Hepatocyte (in vitro differentiated cells): Measurements from ENCODE around the gene SHISAL1. TPM values are rescaled to one million over a fixed set of nuclear protein-coding genes. Genes with fewer than 3 reads are reported as not detected.

ENCODE experiments used
- DNase-seq: peaks from one replicate; pipeline ENCODE4 v3.0.0-alpha.2; 2016; ENCODE audit warnings: low spot score
- H2AFZ ChIP-seq: fragments of 200-600 bp; sonication (generic); 2 replicates; pipeline ENCODE4 v1.6.0; 2016; ENCODE audit warnings: antibody characterized with exemption, mild to moderate bottlenecking
- H3K27ac ChIP-seq: fragments of 200-600 bp; sonication (generic); 2 replicates; pipeline ENCODE4 v1.5.1; 2016; ENCODE audit warnings: mild to moderate bottlenecking
- H3K27me3 ChIP-seq: fragments of 200-600 bp; sonication (generic); 2 replicates; pipeline ENCODE4 v1.6.1; 2016
- H3K36me3 ChIP-seq: fragments of 200-600 bp; sonication (generic); replicated peaks from 2 replicates; pipeline ENCODE4 v1.5.1; 2016; ENCODE audit warnings: low read depth; ENCODE audit not compliant: insufficient read depth
- H3K4me1 ChIP-seq: fragments of 200-600 bp; sonication (generic); 2 replicates; pipeline ENCODE4 v1.5.1; 2016; ENCODE audit warnings: mild to moderate bottlenecking, moderate library complexity; ENCODE audit not compliant: insufficient read depth
- H3K4me2 ChIP-seq: fragments of 200-600 bp; sonication (generic); 2 replicates; pipeline ENCODE4 v1.6.0; 2016
- H3K4me3 ChIP-seq: fragments of 200-600 bp; sonication (generic); 2 replicates; pipeline ENCODE4 v1.5.1; 2016; ENCODE audit warnings: mild to moderate bottlenecking
- H3K79me2 ChIP-seq: fragments of 200-600 bp; sonication (generic); 2 replicates; pipeline ENCODE4 v1.6.0; 2017; ENCODE audit warnings: mild to moderate bottlenecking
- H3K9me2 ChIP-seq: fragments of 200-600 bp; sonication (generic); replicated peaks from 2 replicates; pipeline ENCODE4 v1.6.0; 2017; ENCODE audit warnings: mild to moderate bottlenecking; ENCODE audit not compliant: insufficient read depth
- H3K9me3 ChIP-seq: fragments of 200-600 bp; sonication (generic); 2 replicates; pipeline ENCODE4 v1.5.1; 2016; ENCODE audit warnings: low read depth, mild to moderate bottlenecking
- H4K20me1 ChIP-seq: fragments of 200-600 bp; sonication (generic); 2 replicates; pipeline ENCODE4 v1.6.0; 2016; ENCODE audit warnings: mild to moderate bottlenecking; ENCODE audit not compliant: insufficient read depth, poor library complexity, severe bottlenecking
- EZH2 ChIP-seq: fragments of 200-600 bp; sonication (generic); IDR thresholded peaks from 2 replicates; pipeline ENCODE4 v1.6.1; 2016; ENCODE audit warnings: antibody characterized with exemption, mild to moderate bottlenecking, borderline replicate concordance
- EZH2phosphoT487 ChIP-seq: fragments of 200-600 bp; sonication (generic); IDR thresholded peaks from one replicate; pipeline ENCODE4 v1.6.1; 2018; ENCODE audit warnings: antibody characterized with exemption, mild to moderate bottlenecking, low read depth, moderate library complexity; ENCODE audit not compliant: unreplicated experiment, severe bottlenecking
- WGBS: methylation state at CpG from one replicate; pipeline ENCODE4 v1.1.6; 2016; ENCODE audit warnings: low lambda C conversion rate; ENCODE audit errors: missing lambda C conversion rate; 5-methylcytosine and 5-hydroxymethylcytosine counted together
- polyA plus RNA-seq: library from polyadenylated mRNA; unstranded; fragments of >200 nt; fragmentation: Nextera tagmentation; extraction: Ambion mirVana; gene quantifications from 2 replicates; pipeline ENCODE4 v1.2.1, GENCODE V29; 2016
- total RNA-seq: library from RNA; depleted of rRNA; stranded (reverse); fragments of >200 nt; gene quantifications from 2 replicates; pipeline ENCODE4 v1.2.3, GENCODE V29; 2014
- TF ChIP-seq, protein P1 (sequence below): fragments of 200-600 bp; sonication (generic); IDR thresholded peaks from 2 replicates; pipeline ENCODE4 v1.5.1; 2016; ENCODE audit warnings: antibody characterized with exemption, mild to moderate bottlenecking; ENCODE audit not compliant: poor library complexity

The SHISAL1 gene
- total and polyA plus RNA-seq, 2 experiments from 2014 or later, result 0.66 to 2.4 TPM

- Histone ChIP-seq H3K9me3 (no peaks in the 10 kb centered on the region), H3K36me3 (no peaks in the 10 kb centered on the region), H3K79me2 (no peaks in the 10 kb centered on the region), H3K4me2 (no peak overlapping the region), H4K20me1 (no peaks in the 10 kb centered on the region), H3K9me2 (no peaks in the 10 kb centered on the region), H2AFZ (no peak overlapping the region), H3K4me1 (no peaks in the 10 kb centered on the region), H3K27me3 (peaks cover 42% of the 10 kb centered on the region), H3K4me3 (no peak overlapping the region), H3K27ac (no peak overlapping the region)
- WGBS, result 90% methylated on average over 13 of the region's 13 CpGs
- no peak for TF ChIP-seq EZH2
- TF ChIP-seq, protein P1, sequence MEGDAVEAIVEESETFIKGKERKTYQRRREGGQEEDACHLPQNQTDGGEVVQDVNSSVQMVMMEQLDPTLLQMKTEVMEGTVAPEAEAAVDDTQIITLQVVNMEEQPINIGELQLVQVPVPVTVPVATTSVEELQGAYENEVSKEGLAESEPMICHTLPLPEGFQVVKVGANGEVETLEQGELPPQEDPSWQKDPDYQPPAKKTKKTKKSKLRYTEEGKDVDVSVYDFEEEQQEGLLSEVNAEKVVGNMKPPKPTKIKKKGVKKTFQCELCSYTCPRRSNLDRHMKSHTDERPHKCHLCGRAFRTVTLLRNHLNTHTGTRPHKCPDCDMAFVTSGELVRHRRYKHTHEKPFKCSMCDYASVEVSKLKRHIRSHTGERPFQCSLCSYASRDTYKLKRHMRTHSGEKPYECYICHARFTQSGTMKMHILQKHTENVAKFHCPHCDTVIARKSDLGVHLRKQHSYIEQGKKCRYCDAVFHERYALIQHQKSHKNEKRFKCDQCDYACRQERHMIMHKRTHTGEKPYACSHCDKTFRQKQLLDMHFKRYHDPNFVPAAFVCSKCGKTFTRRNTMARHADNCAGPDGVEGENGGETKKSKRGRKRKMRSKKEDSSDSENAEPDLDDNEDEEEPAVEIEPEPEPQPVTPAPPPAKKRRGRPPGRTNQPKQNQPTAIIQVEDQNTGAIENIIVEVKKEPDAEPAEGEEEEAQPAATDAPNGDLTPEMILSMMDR, result no peak
- no peak for TF ChIP-seq EZH2phosphoT487
- DNase-seq, result no peak
Observed at GRCh38 chr22:44333847-44334635, 21.3 kb upstream of the SHISAL1 start.

DNA sequence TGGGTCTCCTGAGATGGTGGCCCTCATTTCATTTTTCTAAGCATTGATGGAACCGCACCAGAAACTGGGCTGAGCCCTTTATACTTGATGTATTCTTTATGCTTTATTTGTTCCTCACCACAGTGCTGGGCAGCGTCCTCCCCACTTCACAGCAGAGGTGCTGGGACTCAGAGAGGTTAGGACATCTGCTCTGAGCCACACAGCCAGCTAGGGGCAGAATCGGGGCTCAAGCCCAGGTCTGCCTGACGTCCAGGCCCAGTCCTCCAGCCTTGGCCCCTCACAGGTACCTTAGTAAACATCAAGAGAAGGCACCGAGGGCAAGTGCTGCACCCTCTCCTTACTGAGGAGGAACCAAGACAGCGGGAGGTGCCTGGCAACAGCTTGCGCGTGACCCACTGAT, 20.2 kb upstream of the SHISAL1 start:
- Histone ChIP-seq H3K27ac (no peak overlapping the region), H3K27me3 (peaks cover 45% of the 10 kb centered on the region), H3K79me2 (no peaks in the 10 kb centered on the region), H3K36me3 (no peaks in the 10 kb centered on the region), H3K4me3 (no peak overlapping the region), H4K20me1 (no peaks in the 10 kb centered on the region), H3K4me1 (no peaks in the 10 kb centered on the region), H3K9me2 (no peaks in the 10 kb centered on the region), H3K4me2 (no peak overlapping the region), H3K9me3 (no peaks in the 10 kb centered on the region), H2AFZ (no peak overlapping the region)
- TF ChIP-seq EZH2, result no peak
- TF ChIP-seq EZH2phosphoT487, result no peak
- TF ChIP-seq, protein P1, result no peak
- DNase-seq, result no peak
- 91% methylated on average over 8 of the region's 8 CpGs for WGBS

DNA sequence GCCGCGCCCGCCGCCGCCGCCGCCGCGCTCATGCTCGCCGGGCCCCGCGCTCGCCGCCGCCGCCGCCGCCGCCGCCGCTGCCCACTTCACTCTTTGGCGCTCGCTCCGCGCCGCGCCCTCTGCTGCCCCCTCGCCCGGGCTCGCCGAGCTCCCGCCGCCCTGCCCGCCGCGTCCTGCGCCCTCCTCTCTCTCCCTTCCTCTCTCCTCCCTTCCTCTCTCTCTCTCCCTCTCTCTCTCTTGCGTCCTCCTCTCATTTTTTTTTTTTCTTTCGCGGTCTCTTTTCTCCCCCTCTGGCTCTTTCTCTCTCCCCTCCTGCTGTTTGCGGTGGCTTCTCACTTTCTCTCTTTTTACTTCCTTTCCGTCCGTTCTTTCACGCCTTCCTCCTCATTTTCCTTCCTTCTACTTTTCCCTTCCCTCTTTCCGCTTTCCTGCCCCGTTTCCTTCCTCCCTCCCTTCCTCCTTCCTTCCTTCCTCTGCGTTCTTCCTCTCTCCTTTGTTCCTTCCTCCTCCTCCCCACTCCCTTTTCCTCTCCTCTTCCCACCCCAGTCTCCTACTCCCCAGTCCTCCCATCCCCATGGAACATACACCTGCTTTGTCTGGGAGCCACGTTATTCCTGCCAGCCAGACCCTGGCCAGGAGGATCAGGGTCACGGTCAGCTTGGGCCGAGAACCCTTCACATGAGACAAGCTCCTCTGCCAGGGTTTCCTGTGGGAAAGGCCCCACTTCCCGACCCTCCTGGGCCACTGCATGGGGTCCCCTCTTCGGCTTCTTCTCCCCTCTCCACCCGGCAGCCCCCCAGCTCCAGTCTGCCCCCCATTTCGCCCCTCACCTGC, 19.3 kb upstream of the SHISAL1 start:
- Histone ChIP-seq H3K36me3 (no peaks in the 10 kb centered on the region), H4K20me1 (no peaks in the 10 kb centered on the region), H3K27ac (no peak overlapping the region), H3K79me2 (no peaks in the 10 kb centered on the region), H2AFZ (no peak overlapping the region), H3K9me2 (no peaks in the 10 kb centered on the region), H3K4me3 (no peak overlapping the region), H3K27me3 (peaks cover 45% of the 10 kb centered on the region), H3K4me1 (no peaks in the 10 kb centered on the region), H3K9me3 (no peaks in the 10 kb centered on the region), H3K4me2 (peak overlapping the region; percentile 87)
- 39% methylated on average over 11 of the region's 55 CpGs for WGBS
- DNase-seq, result peak; percentile 69
- no peak for TF ChIP-seq EZH2phosphoT487
- TF ChIP-seq, protein P1, result peak; percentile 15
- no peak for TF ChIP-seq EZH2
